Measurements from ENCODE around the gene CTXN2. TPM values are rescaled to one million over a fixed set of nuclear protein-coding genes. Genes with fewer than 3 reads are reported as not detected.

Gene CTXN2
- total RNA-seq: under 0.01 TPM in 1 of 2 replicates, not detected in the other

GRCh38 chr15:48191574-48192225 lies at the start of gene CTXN2:
Gene CTXN2 (plus strand): TSS chr15:48191665. CDS start chr15:48201301, 9,636 bp downstream.

GRCh38 chr15:48177766-48178647 lies 13.5 kb upstream of the CTXN2 start, which contains the start of gene MYEF2:
Gene MYEF2 (minus strand): TSS chr15:48178295. CDS start chr15:48178237, 58 bp downstream.

GRCh38 chr15:48205981-48206380 lies 14.5 kb downstream of the CTXN2 start, which contains the start of gene SLC12A1:
Gene SLC12A1 (plus strand): TSS chr15:48206302. CDS start chr15:48207720, 1,418 bp downstream.

Other genes starting within 250 kb of the CTXN2 start
- gene SLC24A5, start 70.7 kb upstream of the CTXN2 start, total RNA-seq: not detected in 2 replicates
- 17.8 and 34.8 TPM in 2 replicates for gene MYEF2, start 13.4 kb upstream of the CTXN2 start, total RNA-seq
- gene SLC12A1, start 14.6 kb downstream of the CTXN2 start, total RNA-seq: not detected in 2 replicates
- 42.6 and 55.8 TPM in 2 replicates for gene DUT, start 139.8 kb downstream of the CTXN2 start, total RNA-seq

Measured in endothelial cell of coronary artery (primary cell).